Activated CD4-positive, alpha-beta T cell treated with anti-CD3 and anti-CD28 coated beads, Interleukin-2, amount 10 ng/mL, durations not matched to agents 7 days and 5 days (primary cell): ENCODE results near the gene RBMX. TPM values are rescaled to one million over a fixed set of nuclear protein-coding genes. Genes with fewer than 3 reads are reported as not detected.

Experiments
- CTCF ChIA-PET: fragments of 350-600 bp; sonication (Branson Sonifier 250); formaldehyde crosslinking; loops from one replicate; lab custom pipeline; 2021; ENCODE audit warnings: antibody characterized with exemption; lab: Charles Lee
- POLR2A ChIA-PET: fragments of 350-600 bp; sonication (Branson Sonifier 250); formaldehyde crosslinking; loops from one replicate; lab custom pipeline; 2021; ENCODE audit warnings: antibody characterized with exemption; lab: Charles Lee
- DNase-seq: peaks from one replicate; pipeline ENCODE4 v3.0.0-alpha.2; 2020
- H3K27ac Mint-ChIP-seq: one replicate; pipeline ENCODE4 v1.8.0; 2021; ENCODE audit warnings: mild to moderate bottlenecking, moderate library complexity, mixed read lengths
- H3K27me3 Mint-ChIP-seq: one replicate; pipeline ENCODE4 v1.8.0; 2021; ENCODE audit warnings: mixed read lengths
- H3K36me3 Mint-ChIP-seq: one replicate; pipeline ENCODE4 v1.8.0; 2021; ENCODE audit warnings: low read depth, mixed read lengths
- H3K4me1 Mint-ChIP-seq: one replicate; pipeline ENCODE4 v1.8.0; 2021; ENCODE audit warnings: mixed read lengths
- H3K4me3 Mint-ChIP-seq: one replicate; pipeline ENCODE4 v1.8.0; 2021; ENCODE audit warnings: mild to moderate bottlenecking, moderate library complexity, mixed read lengths
- H3K9me3 Mint-ChIP-seq: one replicate; pipeline ENCODE4 v1.8.0; 2021; ENCODE audit warnings: mixed read lengths
- total RNA-seq, 2 experiments: library from RNA; stranded (reverse); gene quantifications; one replicate each; pipeline ENCODE4 v1.2.3, GENCODE V29; 2021

RBMX gene
- total RNA-seq, 2 experiments from 2014 or later, result 281 to 316 TPM

DNA sequence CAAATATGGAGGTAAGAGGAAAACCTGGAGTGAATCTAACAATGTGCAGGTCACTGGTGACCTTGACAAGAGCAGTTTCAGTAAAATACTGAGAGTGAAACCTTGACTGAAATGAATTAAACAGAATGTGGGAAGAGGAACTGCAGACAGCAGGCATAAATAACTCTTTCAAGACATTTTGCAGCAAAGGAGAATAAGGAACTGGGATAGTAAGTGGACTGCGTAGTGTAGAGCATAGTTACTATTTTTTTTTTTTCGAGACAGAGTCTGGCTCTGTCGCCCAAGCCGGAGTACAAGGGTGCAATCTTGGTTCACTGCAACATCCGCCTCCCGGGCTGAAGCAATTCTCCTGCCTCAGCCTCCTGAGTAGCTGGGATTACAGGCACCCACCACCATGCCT is 24.0 kb downstream of the RBMX start:
- H3K4me3 Mint-ChIP-seq, result no peak overlapping the region
- no peaks in the 10 kb centered on the region for H3K9me3 Mint-ChIP-seq
- H3K27ac Mint-ChIP-seq, result peak overlapping the region; percentile 46
- CTCF ChIA-PET, result no interaction called here
- H3K27me3 Mint-ChIP-seq, result no peaks in the 10 kb centered on the region
- peaks cover 14% of the 10 kb centered on the region for H3K4me1 Mint-ChIP-seq
- POLR2A ChIA-PET, result no interaction called here
- DNase-seq, result no peak
- H3K36me3 Mint-ChIP-seq, result peaks cover 43% of the 10 kb centered on the region

DNA sequence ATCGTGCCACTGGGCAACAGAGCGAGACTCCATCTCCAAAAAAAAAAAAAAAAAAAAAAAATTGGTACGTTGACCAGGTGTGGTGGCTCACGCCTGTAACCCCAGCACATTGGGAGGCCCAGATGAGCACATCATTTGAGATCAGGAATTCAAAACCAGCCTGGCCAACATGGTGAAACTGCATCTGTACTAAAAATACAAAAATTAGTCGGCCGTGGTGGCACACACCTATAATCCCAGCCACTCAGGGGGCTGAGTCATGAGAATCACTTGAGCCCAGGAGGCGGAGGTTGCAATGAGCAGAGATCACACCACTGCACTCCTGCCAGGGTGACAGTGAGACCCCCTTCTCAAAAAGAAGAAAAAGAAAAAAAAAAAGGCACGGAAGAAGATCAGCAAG is 24.5 kb downstream of the RBMX start:
- Mint-ChIP-seq H3K4me3 (no peak overlapping the region), H3K36me3 (peaks cover 42% of the 10 kb centered on the region), H3K9me3 (no peaks in the 10 kb centered on the region), H3K4me1 (peaks cover 14% of the 10 kb centered on the region), H3K27ac (no peak overlapping the region), H3K27me3 (no peaks in the 10 kb centered on the region)
- DNase-seq, result no peak
- ChIA-PET CTCF (no interaction called here), POLR2A (no interaction called here)

DNA sequence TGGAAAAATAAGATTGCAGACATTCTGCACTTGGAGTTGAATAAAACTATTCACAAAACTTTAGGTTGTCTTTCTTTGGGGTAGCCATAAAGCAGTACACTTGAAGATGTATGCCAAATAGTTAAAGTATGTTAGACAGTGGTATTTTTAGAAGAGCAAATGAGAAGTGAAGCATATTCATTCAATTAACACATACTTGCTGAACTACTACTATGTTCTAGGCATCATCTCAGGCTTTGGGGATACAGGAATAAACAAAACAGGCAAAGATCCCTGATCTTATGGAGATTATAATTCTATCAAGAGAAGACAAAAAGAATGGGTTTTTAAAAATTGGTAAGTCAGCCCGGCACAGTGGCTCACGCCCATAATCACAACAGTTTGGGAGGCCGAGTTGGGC is 29.0 kb downstream of the RBMX start:
- H3K36me3 Mint-ChIP-seq, result peaks cover 37% of the 10 kb centered on the region

DNA sequence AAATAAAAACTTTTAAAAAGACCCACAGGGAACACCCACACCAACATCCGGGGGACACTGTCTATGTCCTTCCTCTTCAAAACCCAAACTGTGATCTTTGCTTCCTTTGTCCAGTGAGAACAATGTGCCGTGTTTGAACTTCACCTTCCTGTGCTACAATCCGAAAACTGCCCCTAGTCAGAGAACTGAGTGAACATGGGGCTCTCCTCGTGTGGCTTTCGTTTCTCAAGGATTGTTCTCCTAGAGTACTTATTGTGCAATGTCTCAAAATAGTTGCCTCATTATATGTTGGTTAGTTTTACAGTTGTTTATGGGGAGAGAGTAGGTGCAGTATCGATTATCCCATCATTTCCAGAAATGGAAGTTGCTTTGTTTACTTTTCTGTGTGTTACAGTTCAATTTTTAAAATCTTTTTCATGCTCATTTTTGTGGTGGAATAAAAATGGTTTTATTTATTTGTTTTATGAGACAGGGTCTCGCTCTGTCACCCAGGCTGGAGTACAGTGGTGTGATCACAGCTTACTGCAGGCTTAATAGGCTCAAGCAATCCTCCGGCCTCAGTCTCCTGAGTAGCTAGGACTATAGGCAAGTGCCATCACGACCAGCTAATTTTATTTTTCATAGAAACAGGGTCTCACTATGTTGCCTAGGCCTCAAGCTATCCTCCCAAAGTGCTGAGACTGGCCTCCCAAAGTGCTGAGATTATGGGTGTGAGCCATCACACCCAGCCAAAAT is 29.9 kb downstream of the RBMX start:
- H3K27me3 Mint-ChIP-seq, result no peaks in the 10 kb centered on the region
- H3K27ac Mint-ChIP-seq, result no peak overlapping the region
- POLR2A ChIA-PET, result no interaction called here
- peaks cover 2% of the 10 kb centered on the region for H3K4me1 Mint-ChIP-seq
- CTCF ChIA-PET, result interaction anchor here (0.6 kb wide), 1 partner anchor 28 kb away, joined by 3 read pairs; no protein-coding TSS in a partner anchor
- H3K4me3 Mint-ChIP-seq, result no peak overlapping the region
- DNase-seq, result no peak
- peaks cover 40% of the 10 kb centered on the region for H3K36me3 Mint-ChIP-seq
- no peaks in the 10 kb centered on the region for H3K9me3 Mint-ChIP-seq

More for the DNA sequence above, 29.0 kb downstream of the RBMX start:
- DNase-seq, result no peak
- H3K4me1 Mint-ChIP-seq, result peaks cover 4% of the 10 kb centered on the region
- H3K27ac Mint-ChIP-seq, result no peak overlapping the region
- no peaks in the 10 kb centered on the region for H3K9me3 Mint-ChIP-seq
- CTCF ChIA-PET, result no interaction called here
- H3K4me3 Mint-ChIP-seq, result no peak overlapping the region
- POLR2A ChIA-PET, result no interaction called here
- no peaks in the 10 kb centered on the region for H3K27me3 Mint-ChIP-seq

DNA sequence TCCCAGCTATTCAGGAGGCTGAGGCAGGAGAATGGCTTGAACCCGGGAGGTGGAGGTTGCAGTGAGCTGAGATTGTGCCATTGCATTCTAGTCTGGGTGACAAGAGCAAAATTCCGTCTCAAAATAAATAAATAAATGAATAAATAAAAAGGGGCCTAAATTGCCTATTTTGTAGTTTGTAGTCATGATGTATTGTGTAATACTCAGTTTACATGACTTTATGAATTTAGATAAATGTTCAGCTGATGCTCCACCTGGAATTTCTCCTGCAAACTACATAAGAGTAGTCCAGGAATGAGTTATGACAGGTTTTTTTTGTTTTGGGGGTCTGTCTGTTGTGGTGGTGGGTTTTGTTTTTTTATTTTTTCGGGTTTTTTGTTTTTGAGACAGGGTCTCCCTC is 31.1 kb downstream of the RBMX start:
- Mint-ChIP-seq H3K9me3 (peaks cover 3% of the 10 kb centered on the region), H3K36me3 (peaks cover 44% of the 10 kb centered on the region), H3K27me3 (no peaks in the 10 kb centered on the region), H3K4me3 (no peak overlapping the region), H3K4me1 (peaks cover 2% of the 10 kb centered on the region), H3K27ac (no peak overlapping the region)
- ChIA-PET POLR2A (interaction anchor here (0.6 kb wide), 1 partner anchor 94 kb away, joined by 3 read pairs; no protein-coding TSS in a partner anchor), CTCF (interaction anchor here (1.0 kb wide), 1 partner anchor 101 kb away, joined by 3 read pairs; no protein-coding TSS in a partner anchor)
- no peak for DNase-seq

DNA sequence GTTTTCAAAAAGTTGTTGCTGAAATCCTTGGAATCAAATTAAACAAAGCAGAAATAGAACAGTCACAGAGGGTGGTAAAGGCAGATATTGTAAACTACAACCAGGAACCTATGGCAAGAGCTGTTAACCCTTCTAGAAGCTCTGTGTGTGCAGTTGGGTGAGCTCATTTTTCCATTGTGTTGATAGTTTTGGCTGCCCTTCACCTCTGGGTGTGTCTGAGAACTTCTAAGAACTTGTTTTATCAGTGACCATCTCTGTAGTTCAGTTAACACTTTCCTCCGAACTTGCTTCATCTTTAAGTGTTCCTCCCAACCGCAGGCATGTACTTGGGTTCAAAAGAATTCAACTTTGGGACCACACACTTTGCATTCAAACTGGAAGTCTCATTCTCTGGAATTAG is 32.7 kb downstream of the RBMX start:
- peaks cover 35% of the 10 kb centered on the region for H3K36me3 Mint-ChIP-seq
- ChIA-PET CTCF (no interaction called here), POLR2A (no interaction called here)
- H3K4me3 Mint-ChIP-seq, result no peak overlapping the region
- H3K27ac Mint-ChIP-seq, result no peak overlapping the region
- no peak for DNase-seq
- H3K27me3 Mint-ChIP-seq, result no peaks in the 10 kb centered on the region
- H3K4me1 Mint-ChIP-seq, result peaks cover 2% of the 10 kb centered on the region
- peaks cover 3% of the 10 kb centered on the region for H3K9me3 Mint-ChIP-seq

DNA sequence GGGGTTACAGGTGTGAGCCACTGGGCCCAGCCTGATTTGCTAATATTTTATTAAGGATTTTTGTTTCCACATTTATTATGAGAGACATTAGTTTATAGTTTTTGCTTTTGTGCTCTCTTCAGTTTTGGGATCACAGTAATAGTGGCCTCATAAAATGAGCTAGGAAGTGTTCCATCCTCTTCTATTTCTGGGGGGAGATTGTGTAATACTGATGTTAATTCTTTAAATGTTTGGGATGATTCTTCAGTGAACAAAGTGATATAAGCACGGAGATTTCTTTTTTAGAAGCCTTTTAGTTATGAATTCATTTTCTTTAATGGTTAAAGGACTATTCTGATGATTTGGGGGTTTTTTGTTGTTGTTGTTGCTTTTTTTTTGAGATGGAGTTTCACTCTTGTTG is 41.3 kb downstream of the RBMX start:
- no peak overlapping the region for H3K27ac Mint-ChIP-seq
- H3K4me1 Mint-ChIP-seq, result peaks cover 2% of the 10 kb centered on the region
- no peaks in the 10 kb centered on the region for H3K9me3 Mint-ChIP-seq
- H3K36me3 Mint-ChIP-seq, result peaks cover 7% of the 10 kb centered on the region
- ChIA-PET CTCF (interaction anchor here (1.1 kb wide), 1 partner anchor 24 kb away, joined by 3 read pairs; no protein-coding TSS in a partner anchor), POLR2A (no interaction called here)
- DNase-seq, result no peak
- no peaks in the 10 kb centered on the region for H3K27me3 Mint-ChIP-seq
- H3K4me3 Mint-ChIP-seq, result no peak overlapping the region

DNA sequence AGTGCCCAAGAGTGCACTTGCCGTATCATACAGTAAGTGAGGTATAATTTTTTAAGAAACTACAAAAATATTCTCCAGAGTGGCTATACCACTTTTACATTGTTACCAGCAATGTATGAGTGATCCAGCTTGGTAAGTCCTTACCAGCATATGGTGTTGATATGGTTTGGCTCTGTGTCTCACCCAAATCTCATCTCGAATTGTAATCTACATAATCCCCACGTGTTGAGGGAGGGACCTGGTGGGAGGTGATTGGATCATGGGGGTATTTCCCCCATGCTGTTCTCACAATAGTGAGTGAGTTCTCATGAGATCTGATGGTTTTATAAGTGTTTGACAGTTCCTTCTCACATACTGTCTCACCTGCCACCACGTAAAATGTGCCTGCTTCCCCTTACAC is 44.8 kb downstream of the RBMX start:
- ChIA-PET POLR2A (no interaction called here), CTCF (interaction anchor here (0.9 to 1.4 kb wide), 2 partner anchors 11 to 14 kb away, joined by 3 read pairs; no protein-coding TSS in a partner anchor)
- Mint-ChIP-seq H3K27me3 (no peaks in the 10 kb centered on the region), H3K4me1 (peaks cover 2% of the 10 kb centered on the region), H3K9me3 (no peaks in the 10 kb centered on the region), H3K4me3 (no peak overlapping the region), H3K36me3 (peaks cover 7% of the 10 kb centered on the region), H3K27ac (no peak overlapping the region)
- DNase-seq, result no peak

DNA sequence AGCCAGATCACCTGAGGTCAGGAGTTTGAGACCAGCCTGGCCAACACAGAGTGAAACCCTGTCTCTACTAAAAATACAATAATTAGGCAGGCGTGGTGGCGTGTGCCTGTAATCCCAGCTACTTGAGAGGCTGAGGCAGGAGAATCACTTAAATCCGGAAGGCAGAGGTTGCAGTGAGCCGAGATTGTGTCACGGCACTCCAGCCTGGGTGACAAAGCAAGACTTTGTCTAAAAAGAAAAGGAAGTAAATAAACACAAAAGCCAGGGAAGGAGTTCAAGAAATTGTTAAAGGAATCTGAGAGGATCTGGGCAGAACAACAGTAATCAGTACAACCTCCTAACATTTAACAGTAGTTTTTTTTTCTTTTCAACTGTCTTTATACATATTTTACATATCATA is 51.1 kb downstream of the RBMX start:
- Mint-ChIP-seq H3K4me3 (no peak overlapping the region), H3K27ac (no peak overlapping the region), H3K27me3 (no peaks in the 10 kb centered on the region), H3K9me3 (no peaks in the 10 kb centered on the region), H3K4me1 (no peaks in the 10 kb centered on the region), H3K36me3 (peaks cover 4% of the 10 kb centered on the region)
- CTCF ChIA-PET, result interaction anchor here (0.6 kb wide), 1 partner anchor 35 kb away, joined by 3 read pairs; no protein-coding TSS in a partner anchor
- POLR2A ChIA-PET, result no interaction called here
- no peak for DNase-seq

DNA sequence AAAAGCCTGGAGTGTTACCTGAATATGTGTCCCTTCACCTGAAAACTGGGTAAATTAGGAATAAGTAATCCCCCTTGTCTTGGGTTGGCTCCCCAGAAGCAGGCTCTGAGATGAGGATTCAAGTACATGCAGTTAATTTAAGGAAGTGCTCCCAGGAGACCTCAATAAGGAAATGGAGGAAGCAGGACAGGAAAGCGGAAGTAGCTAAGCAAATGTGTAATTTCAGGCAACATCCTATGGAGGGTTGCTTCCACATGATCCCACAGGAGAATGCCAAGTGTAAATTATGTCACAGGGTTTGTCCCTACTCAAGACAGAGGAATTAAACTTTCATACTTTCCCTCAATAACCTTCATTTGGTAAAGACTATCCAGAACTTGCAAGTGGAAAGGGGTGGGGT is 51.7 kb downstream of the RBMX start:
- H3K9me3 Mint-ChIP-seq, result no peaks in the 10 kb centered on the region
- no peak overlapping the region for H3K4me3 Mint-ChIP-seq
- H3K27me3 Mint-ChIP-seq, result no peaks in the 10 kb centered on the region
- H3K36me3 Mint-ChIP-seq, result peaks cover 4% of the 10 kb centered on the region
- no peaks in the 10 kb centered on the region for H3K4me1 Mint-ChIP-seq
- ChIA-PET POLR2A (no interaction called here), CTCF (interaction anchor here (0.6 kb wide), 1 partner anchor 36 kb away, joined by 3 read pairs; no protein-coding TSS in a partner anchor)
- no peak for DNase-seq
- H3K27ac Mint-ChIP-seq, result no peak overlapping the region

DNA sequence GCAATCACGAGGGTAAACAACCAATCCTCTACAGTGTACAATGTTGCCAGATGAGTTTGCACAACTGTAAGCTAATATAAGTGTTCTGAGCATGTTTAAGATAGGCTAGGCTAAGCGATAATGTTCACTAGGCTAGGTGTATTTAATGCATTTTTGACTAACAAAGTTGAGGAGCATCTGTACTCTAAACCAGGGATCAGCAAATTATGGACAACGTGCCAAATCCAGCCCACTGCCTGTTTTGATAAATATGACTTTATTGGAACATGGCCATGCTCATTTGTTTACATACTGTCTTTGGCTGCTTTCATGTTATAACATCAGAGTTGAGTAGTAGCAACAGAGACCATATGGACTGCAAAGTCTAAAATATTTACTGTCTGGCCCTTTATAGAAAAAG is 53.5 kb downstream of the RBMX start:
- Mint-ChIP-seq H3K9me3 (no peaks in the 10 kb centered on the region), H3K4me3 (no peak overlapping the region), H3K27me3 (no peaks in the 10 kb centered on the region), H3K27ac (no peak overlapping the region), H3K36me3 (peaks cover 4% of the 10 kb centered on the region), H3K4me1 (no peaks in the 10 kb centered on the region)
- CTCF ChIA-PET, result interaction anchor here (0.7 to 1.3 kb wide), 2 partner anchors 9 to 12 kb away, joined by 3 read pairs; no protein-coding TSS in a partner anchor
- no peak for DNase-seq
- POLR2A ChIA-PET, result no interaction called here

DNA sequence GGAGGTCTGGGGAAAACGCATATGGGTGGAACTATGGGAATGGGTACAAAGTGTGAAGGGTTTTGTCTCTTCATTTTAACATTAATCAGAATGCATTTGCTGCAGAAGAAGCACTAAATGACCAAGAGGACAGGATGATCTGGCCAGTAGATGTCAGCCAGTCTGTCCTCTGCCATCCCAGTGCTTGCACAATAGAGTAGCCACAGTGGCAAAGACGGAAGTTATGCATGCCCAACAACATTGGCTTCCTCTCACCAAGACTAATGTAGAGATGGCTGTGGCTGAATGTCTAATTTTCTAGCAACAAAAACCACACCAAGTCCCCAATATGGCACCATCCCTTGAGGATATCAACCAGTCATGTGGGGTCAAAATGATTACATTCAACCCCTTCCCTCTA is 54.8 kb downstream of the RBMX start:
- POLR2A ChIA-PET, result no interaction called here
- no peak for DNase-seq
- Mint-ChIP-seq H3K27me3 (no peaks in the 10 kb centered on the region), H3K36me3 (peaks cover 6% of the 10 kb centered on the region), H3K27ac (no peak overlapping the region), H3K4me3 (no peak overlapping the region), H3K4me1 (no peaks in the 10 kb centered on the region), H3K9me3 (no peaks in the 10 kb centered on the region)
- CTCF ChIA-PET, result interaction anchor here (1.3 kb wide), 1 partner anchor 10 kb away, joined by 5 read pairs; no protein-coding TSS in a partner anchor
